SK-N-MC (cell line): ENCODE results near the gene ITGA3.

Experiments used
- EZH2 ChIP-seq: fragments of 200-600 bp; sonication (generic); IDR thresholded peaks from one replicate; pipeline ENCODE4 v1.6.1; 2017; ENCODE audit warnings: antibody characterized with exemption
- POLR2AphosphoS5 ChIP-seq: IDR thresholded peaks from 2 replicates; pipeline ENCODE4 v1.6.1; 2012; ENCODE audit warnings: mild to moderate bottlenecking, low read depth, low read length, borderline replicate concordance

DNA sequence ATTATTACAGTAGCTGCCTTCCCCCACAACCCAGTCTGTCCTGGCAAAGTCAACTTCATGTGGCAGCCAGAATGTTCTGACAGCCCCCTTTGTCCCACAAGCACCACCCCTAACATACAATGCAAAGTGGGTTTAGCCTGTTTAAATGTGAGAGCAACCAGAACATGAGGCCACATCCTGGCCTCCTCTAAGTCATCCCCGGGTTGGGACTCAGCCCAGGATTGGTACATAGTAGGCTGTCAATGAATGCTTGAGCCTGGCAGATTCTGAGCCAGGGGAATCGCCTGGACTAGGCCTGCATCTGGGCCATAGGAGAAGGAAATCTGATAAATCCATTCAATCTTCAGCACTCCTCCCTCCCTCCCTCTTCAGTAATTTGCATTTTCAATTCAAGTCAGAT lies 4.3 kb upstream of the ITGA3 start:
- TF ChIP-seq POLR2AphosphoS5, result no peak
- no peak for TF ChIP-seq EZH2
